Measurements from ENCODE around the gene RAB6A. TPM values are rescaled to one million over a fixed set of nuclear protein-coding genes. Genes with fewer than 3 reads are reported as not detected.

Gene RAB6A
- total and polyA plus RNA-seq, 2 of the 8 experiments (the other 6 are each of a cell fraction or from before 2014, with no cell fraction given), result 24.4 to 88.6 TPM

GRCh38 chr11:73792584-73792983 is 31.7 kb upstream of the RAB6A start (continued):
- TF ChIP-seq CBX5 (IDR thresholded peaks at IDR 0.05; ENCODE audit: low read depth, low read length) (no peak), E2F6 (IDR thresholded peaks at IDR 0.05) (no peak), CHD2 (IDR thresholded peaks at IDR 0.05; ENCODE audit: low read length) (no peak)

Measured in H1 (cell line).